Small intestine (tissue), 7 donors: ENCODE data around the gene DENND1A. TPM values are rescaled to one million over a fixed set of nuclear protein-coding genes. Genes with fewer than 3 reads are reported as not detected.

Experiments used
- DNase-seq, 2 donors: peaks; one replicate each; pipeline versions ENCODE4 v3.0.0 to v3.0.0-alpha.2; 2013
- FAIRE-seq: peaks from 2 replicates; lab custom pipeline; 2012; peaks lifted over from hg19 to GRCh38; lab: Jason Lieb, UNC
- H3K27ac ChIP-seq, 3 donors: one replicate each; pipeline ENCODE4 v1.5.1; 2013; ENCODE audit warnings: low read length in 2 of 3, mild to moderate bottlenecking in 2 of 3, control low read depth in 1 of 3, inconsistent platforms in 1 of 3, low read depth in 1 of 3, moderate library complexity in 1 of 3
- H3K27me3 ChIP-seq, 3 donors: one replicate each; pipeline ENCODE4 v1.6.1; 2013; ENCODE audit warnings: low read length in 3 of 3, inconsistent platforms in 1 of 3; ENCODE audit not compliant: control insufficient read depth in 3 of 3, insufficient read depth in 3 of 3
- H3K36me3 ChIP-seq, 3 donors: one replicate each; pipeline ENCODE4 v1.6.1; 2013; ENCODE audit warnings: low read length in 3 of 3, inconsistent platforms in 1 of 3, low read depth in 1 of 3, mild to moderate bottlenecking in 1 of 3, moderate library complexity in 1 of 3; ENCODE audit not compliant: control insufficient read depth in 3 of 3, insufficient read depth in 2 of 3
- H3K4me1 ChIP-seq, 3 donors: one replicate each; pipeline ENCODE4 v1.6.1; 2013; ENCODE audit warnings: low read length in 2 of 3, inconsistent platforms in 1 of 3, low read depth in 1 of 3, mild to moderate bottlenecking in 1 of 3, moderate library complexity in 1 of 3; ENCODE audit not compliant: control insufficient read depth in 3 of 3, insufficient read depth in 2 of 3
- H3K4me3 ChIP-seq, 3 donors: one replicate each; pipeline ENCODE4 v1.5.1; 2013; ENCODE audit warnings: low read length in 3 of 3, control low read depth in 1 of 3, inconsistent platforms in 1 of 3, low read depth in 1 of 3, mild to moderate bottlenecking in 1 of 3, moderate library complexity in 1 of 3
- H3K9me3 ChIP-seq, 2 donors: one replicate each; pipeline ENCODE4 v1.6.1; 2013; ENCODE audit warnings: low read depth in 1 of 2, low read length in 1 of 2; ENCODE audit not compliant: control insufficient read depth in 2 of 2, insufficient read depth in 1 of 2
- WGBS, 3 donors: extraction: QIAGEN DNeasy Blood & Tissue Kit; methylation state at CpG; one replicate each; pipeline ENCODE4 v1.1.7; 2013; 5-methylcytosine and 5-hydroxymethylcytosine counted together
- polyA plus RNA-seq, 4 donors: library from polyadenylated mRNA; stranded (reverse) in 3 of 4; unstranded in 1 of 4; fragments of 200-250 nt in 3 of 4; fragments of 120-200 nt in 1 of 4; gene quantifications; one replicate each; pipeline versions ENCODE4 v1.2.1 to v1.2.3, GENCODE V29; 2013
- donor health status: healthy with polysubstance abuse.
- donor health status: control.
- donor health status: control.
- donor health status: Bipolar disorder and iron deficiency.
- donor health status: healthy.

DENND1A gene
- polyA plus RNA-seq, 4 donors, result 11.5 to 43.4 (median 20.0) TPM

DNA sequence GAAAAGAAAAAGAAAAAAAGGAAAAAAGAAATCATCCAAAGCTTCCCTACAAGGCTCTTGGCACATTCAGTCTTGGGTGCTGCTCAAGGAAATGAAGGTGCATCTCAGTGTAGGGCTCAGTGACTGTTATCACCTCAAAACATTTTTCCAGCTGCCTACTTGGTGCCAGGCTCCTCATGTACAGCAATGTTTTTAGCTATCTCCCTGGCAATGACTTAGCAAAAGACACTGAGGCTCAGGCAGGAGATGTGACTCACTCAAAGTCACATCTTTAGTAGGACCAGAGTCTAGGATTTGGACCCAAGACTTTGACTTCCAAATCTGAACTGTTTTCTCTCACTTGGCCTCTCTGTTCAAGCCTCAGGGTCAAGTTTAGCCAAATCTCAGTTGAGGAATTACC lies 309.7 kb downstream of the DENND1A start:
- Histone ChIP-seq H3K27ac (no peak overlapping the region), H3K4me1 (no peaks in the 10 kb centered on the region), H3K36me3 (peaks cover 0 to 17% (median 3%) of the 10 kb centered on the region in 3 donors), H3K9me3 (no peaks in the 10 kb centered on the region), H3K4me3 (no peak overlapping the region), H3K27me3 (no peaks in the 10 kb centered on the region)
- DNase-seq, result no peak
- FAIRE-seq, result no peak

DNA sequence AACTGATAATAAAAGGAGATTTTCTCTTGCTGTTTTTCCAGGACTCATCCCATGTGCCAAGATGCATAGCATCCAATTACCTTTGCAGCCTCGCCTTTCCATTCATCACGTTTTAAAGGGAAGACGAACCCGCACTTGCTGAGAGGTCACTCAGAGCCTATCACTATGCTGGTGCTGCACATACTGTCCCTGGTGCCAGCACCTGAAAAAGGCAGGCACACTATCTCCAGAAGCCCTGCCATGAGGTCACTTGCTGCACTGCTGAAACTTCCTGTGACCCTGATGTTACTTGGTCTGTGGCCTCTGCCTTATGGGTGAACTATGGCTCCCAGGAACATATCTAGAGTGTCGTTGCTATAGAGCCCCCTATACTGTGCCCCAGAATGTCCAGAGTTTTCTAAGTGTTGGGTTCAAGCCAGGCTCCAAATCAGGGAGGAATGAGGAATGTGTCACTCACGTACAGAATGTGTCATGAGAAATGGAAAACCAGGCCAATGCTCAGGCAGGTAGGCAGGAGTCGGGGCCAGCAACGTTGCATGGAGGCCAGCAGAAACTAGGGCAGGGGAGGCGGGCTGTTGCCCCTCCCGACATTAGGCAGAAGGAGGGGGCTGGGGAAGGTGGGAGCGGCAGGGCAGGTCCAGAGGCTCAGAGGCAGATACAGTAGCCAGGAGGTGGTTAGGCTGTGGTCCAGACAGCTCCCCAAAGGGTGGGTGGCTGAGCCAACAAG lies 311.8 kb downstream of the DENND1A start:
- H3K4me3 ChIP-seq, result no peak overlapping the region
- H3K9me3 ChIP-seq, result no peaks in the 10 kb centered on the region
- DNase-seq (no peak), FAIRE-seq (no peak)
- H3K27ac ChIP-seq, result no peak overlapping the region
- peaks cover 0 to 20% (median 3%) of the 10 kb centered on the region in 3 donors for H3K36me3 ChIP-seq
- 91 to 96% (median 92%) methylated on average over 11 of the region's 11 CpGs for WGBS, 3 donors
- no peaks in the 10 kb centered on the region for H3K4me1 ChIP-seq
- H3K27me3 ChIP-seq, result no peaks in the 10 kb centered on the region

DNA sequence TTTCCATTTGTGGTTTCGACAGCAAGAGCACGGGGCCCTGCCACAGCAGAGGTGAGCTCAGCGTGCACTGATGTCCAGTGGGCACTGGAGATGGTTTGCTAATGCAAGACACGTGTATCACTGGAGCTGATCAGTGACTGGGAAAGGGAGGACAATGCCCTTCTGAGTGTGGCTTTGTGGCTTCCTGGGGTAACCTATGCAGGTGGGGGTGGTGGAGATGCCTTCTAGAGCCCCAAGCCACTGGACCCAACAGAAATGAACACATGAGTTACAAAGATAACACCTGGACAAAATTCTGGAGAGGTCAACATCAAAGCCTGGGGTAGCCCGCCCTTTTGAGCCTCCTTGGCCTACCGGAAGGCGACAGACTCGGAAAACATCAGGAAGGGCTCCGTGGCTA lies 312.6 kb downstream of the DENND1A start:
- no peak overlapping the region for H3K4me3 ChIP-seq
- no peak overlapping the region for H3K27ac ChIP-seq
- no peaks in the 10 kb centered on the region for H3K4me1 ChIP-seq
- H3K9me3 ChIP-seq, result no peaks in the 10 kb centered on the region
- no peaks in the 10 kb centered on the region for H3K27me3 ChIP-seq
- DNase-seq (no peak), FAIRE-seq (no peak)
- H3K36me3 ChIP-seq, result peaks cover 0 to 20% (median 3%) of the 10 kb centered on the region in 3 donors
- 96 to 97% (median 97%) methylated on average over 9 of the region's 9 CpGs for WGBS, 3 donors

DNA sequence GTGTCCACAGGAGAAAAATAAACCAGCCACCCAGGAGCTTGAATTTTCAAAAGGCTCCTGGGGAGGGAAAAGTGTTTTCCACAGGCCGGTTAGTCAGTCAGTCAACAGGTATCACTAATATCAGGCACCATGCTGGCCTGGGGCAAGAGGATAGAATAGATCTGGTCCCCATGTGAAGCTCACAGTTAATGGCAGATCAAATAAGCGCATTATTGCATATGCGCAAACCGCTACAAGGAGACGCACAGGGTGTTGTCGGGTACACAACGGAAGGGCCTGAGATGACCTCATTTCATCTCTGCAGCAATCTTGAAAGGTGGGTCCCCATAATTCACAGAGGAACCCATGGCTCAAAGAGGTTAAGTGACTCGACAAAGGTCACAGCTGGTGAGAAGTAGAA lies 313.2 kb downstream of the DENND1A start:
- no peak for DNase-seq

DNA sequence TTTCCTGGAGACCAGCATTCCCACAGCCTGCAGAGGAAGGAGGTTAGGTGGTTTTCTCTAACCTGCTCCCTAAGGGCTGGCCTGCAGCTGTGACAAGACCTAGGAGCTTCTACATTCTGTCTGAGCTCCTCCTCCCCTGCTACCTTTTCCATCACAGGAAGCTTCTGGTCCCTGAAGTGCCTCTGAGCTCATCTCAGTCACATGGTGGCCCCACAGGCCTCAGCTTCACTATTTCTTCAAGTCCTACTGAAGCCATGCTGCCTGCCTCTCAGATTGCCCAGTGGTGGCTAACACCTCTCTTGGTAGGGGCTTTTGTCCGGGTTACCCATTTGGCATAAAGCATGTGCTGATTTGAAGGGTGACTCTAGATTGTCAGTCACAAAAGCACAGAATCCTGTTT lies 314.5 kb downstream of the DENND1A start:
- no peaks in the 10 kb centered on the region for H3K27me3 ChIP-seq
- FAIRE-seq (no peak), DNase-seq (no peak)
- H3K27ac ChIP-seq, result no peak overlapping the region
- H3K4me1 ChIP-seq, result peaks cover 0 to 4% (median 0%) of the 10 kb centered on the region in 3 donors
- H3K36me3 ChIP-seq, result peaks cover 0 to 20% (median 3%) of the 10 kb centered on the region in 3 donors
- WGBS, 3 donors, result 93 to 97% (median 95%) methylated on average over 1 of the region's 1 CpG
- H3K4me3 ChIP-seq, result no peak overlapping the region
- no peaks in the 10 kb centered on the region for H3K9me3 ChIP-seq

More for the DNA sequence above, 313.2 kb downstream of the DENND1A start:
- WGBS, 3 donors, result 96 to 99% (median 97%) methylated on average over 8 of the region's 8 CpGs
- Histone ChIP-seq H3K36me3 (peaks cover 0 to 20% (median 3%) of the 10 kb centered on the region in 3 donors), H3K4me3 (no peak overlapping the region), H3K9me3 (no peaks in the 10 kb centered on the region), H3K27ac (no peak overlapping the region), H3K27me3 (no peaks in the 10 kb centered on the region), H3K4me1 (no peaks in the 10 kb centered on the region)
- no peak for FAIRE-seq

DNA sequence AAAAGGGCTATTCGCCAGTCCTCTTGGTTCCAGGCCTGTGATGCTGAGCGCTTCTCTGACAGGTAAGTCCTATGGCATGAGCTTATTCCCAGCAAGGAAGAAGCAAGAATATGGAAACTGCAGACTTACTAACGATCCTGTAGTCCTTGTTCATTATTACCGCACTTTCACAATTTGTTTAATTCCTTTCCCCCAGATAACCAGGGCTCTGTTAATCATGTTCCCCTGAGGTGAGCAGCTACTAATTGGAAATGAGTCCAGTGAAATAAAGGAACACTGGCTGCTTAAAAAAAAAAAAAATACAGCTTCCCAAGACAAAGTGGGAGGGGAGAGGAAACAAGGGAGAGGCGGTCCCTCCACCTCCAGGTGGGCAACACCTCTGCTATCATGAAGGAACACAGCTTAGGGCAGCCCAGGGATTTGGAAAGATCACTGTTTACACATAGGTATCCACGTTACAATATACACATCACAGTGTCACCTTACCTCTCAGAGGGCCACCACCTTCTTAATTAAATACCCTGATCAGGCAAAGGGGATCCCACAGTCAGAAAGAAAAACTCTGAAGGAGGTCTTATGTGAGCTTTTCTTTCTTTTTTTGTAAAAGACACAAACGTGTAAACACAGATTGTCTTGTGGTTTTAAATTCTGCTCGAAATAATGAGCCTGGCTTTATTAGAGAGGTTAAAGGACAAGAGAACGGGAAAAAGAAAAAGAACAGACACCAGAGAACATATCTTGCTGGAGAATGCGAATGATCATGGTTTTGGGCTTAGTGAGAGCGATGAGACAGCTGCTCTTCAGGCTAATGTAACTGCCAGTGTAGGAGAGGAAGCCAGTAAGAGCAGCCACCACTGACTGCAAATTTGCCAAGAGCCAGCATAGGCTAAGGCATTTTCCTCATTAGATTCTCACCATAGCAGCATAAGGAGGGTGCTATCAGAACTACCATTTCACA lies 315.3 kb downstream of the DENND1A start:
- DNase-seq (no peak), FAIRE-seq (no peak)
- H3K27me3 ChIP-seq, result no peaks in the 10 kb centered on the region
- peaks cover 0 to 22% (median 3%) of the 10 kb centered on the region in 3 donors for H3K36me3 ChIP-seq
- H3K4me3 ChIP-seq, result no peak overlapping the region
- H3K4me1 ChIP-seq, result peaks cover 0 to 4% (median 0%) of the 10 kb centered on the region in 3 donors
- no peak overlapping the region for H3K27ac ChIP-seq
- 88 to 91% (median 91%) methylated on average over 11 of the region's 11 CpGs for WGBS, 3 donors
- H3K9me3 ChIP-seq, result no peaks in the 10 kb centered on the region

DNA sequence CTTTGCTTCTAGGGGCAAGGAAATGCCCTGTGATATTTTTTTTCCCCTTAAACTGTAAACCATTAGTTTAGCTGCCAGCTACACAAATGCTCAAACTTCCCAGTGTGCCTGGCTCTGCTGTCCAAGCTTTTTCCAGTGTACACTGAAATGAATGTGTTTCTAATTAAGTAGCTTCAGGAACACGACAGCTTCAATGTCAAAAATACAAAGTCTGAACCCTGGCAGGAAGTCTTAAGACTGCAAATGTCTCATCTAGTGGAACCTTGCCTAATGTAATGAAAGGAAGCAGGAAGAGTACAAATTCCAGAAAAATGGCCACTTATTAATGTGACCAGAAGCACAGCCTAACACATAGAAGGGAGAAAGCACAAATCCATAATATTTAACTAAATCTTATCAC lies 318.7 kb downstream of the DENND1A start:
- H3K27ac ChIP-seq, result peak overlapping the region in 1 of 3 donors; percentile 25

DNA sequence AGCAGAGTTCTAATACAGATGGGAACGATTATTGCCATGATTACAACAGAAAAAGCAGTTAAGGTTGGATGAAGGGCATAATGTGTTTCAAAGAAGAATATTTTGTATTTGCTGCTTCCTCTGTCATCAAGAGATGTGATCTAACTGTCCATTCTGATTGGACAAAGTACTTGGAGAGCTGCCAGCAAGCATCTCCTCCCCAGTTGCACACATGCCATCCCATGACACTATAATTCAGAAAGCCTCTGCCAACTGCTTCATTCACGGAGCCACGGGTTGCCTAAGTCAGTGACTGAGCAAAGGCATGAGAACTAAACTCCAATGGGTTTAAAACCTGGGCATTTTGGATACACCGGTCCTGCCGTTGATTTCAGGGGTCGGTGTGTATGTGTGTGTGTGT lies 320.1 kb downstream of the DENND1A start:
- 95 to 96% (median 95%) methylated on average over 6 of the region's 6 CpGs for WGBS, 3 donors
- H3K4me3 ChIP-seq, result no peak overlapping the region
- no peak for DNase-seq
- no peaks in the 10 kb centered on the region for H3K9me3 ChIP-seq
- peaks cover 0 to 4% (median 0%) of the 10 kb centered on the region in 3 donors for H3K4me1 ChIP-seq
- H3K27ac ChIP-seq, result no peak overlapping the region
- H3K36me3 ChIP-seq, result peaks cover 0 to 10% (median 0%) of the 10 kb centered on the region in 3 donors
- no peak for FAIRE-seq
- no peaks in the 10 kb centered on the region for H3K27me3 ChIP-seq

More for the DNA sequence above, 318.7 kb downstream of the DENND1A start:
- H3K36me3 ChIP-seq, result peaks cover 0 to 16% (median 0%) of the 10 kb centered on the region in 3 donors
- H3K27me3 ChIP-seq, result no peaks in the 10 kb centered on the region
- H3K9me3 ChIP-seq, result no peaks in the 10 kb centered on the region
- peak in 1 of 2 donors; percentile 18 for DNase-seq
- WGBS, 3 donors, result 22 to 53% (median 44%) methylated on average over 1 of the region's 1 CpG
- peaks cover 0 to 4% (median 0%) of the 10 kb centered on the region in 3 donors for H3K4me1 ChIP-seq
- FAIRE-seq, result no peak
- H3K4me3 ChIP-seq, result no peak overlapping the region
